HTR-8/SVneo (cell line): ENCODE results near the gene TCEAL7.
"Not testable (repeated sequence)": the region's sequence is repeated elsewhere in the genome, so short reads cannot be mapped to it uniquely, and the experiment has no call there.

Experiments
- DNase-seq: peaks from one replicate; pipeline ENCODE4 v3.0.0; 2011; ENCODE audit warnings: low spot score, mixed read lengths; ENCODE audit not compliant: insufficient read length
- FAIRE-seq: peaks from 2 replicates; lab custom pipeline; 2011; peaks lifted over from hg19 to GRCh38; lab: Jason Lieb, UNC

TCEAL7 gene

GRCh38 chrX:103329991-103330390, at the start of gene TCEAL7:
Gene TCEAL7 (plus strand): TSS chrX:103330239. CDS start chrX:103331404, 1,165 bp downstream.
- FAIRE-seq (no peak), DNase-seq (peak; percentile 32)

GRCh38 chrX:103293118-103293517, 36.9 kb upstream of the TCEAL7 start:
- FAIRE-seq: no peak

GRCh38 chrX:103304705-103305104, 25.3 kb upstream of the TCEAL7 start:
- FAIRE-seq: no peak
- DNase-seq: no peak

More at GRCh38 chrX:103293118-103293517, 36.9 kb upstream of the TCEAL7 start:
- no peak for DNase-seq

DNA sequence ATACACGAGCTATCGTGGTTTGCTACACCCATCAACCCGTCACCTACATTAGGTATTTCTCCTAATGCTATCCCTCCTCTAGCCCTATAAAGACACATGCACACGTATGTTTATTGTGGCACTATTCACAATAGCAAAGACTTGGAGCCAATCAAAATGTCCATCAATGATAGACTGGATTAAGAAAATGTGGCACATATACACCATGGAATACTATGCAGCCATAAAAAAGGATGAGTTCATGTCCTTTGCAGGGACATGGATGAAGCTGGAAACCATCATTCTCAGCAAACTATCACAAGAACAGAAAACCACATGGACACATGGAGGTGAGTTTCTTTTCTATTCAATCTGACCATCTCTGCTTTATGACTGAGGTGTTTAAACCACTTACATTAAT, 24.4 kb upstream of the TCEAL7 start:
- FAIRE-seq, DNase-seq: not testable (repeated sequence)

- no peak for FAIRE-seq
Observed at GRCh38 chrX:103309860-103310554, 20.0 kb upstream of the TCEAL7 start.

GRCh38 chrX:103310555-103311398, 19.3 kb upstream of the TCEAL7 start, which contains the start of gene BEX2:
Gene BEX2 (minus strand): TSS chrX:103310990. CDS start chrX:103309976, 1,014 bp downstream.
- FAIRE-seq: no peak
- peak; percentile 41 for DNase-seq

More at GRCh38 chrX:103309860-103310554, 20.0 kb upstream of the TCEAL7 start:
- DNase-seq: no peak

DNA sequence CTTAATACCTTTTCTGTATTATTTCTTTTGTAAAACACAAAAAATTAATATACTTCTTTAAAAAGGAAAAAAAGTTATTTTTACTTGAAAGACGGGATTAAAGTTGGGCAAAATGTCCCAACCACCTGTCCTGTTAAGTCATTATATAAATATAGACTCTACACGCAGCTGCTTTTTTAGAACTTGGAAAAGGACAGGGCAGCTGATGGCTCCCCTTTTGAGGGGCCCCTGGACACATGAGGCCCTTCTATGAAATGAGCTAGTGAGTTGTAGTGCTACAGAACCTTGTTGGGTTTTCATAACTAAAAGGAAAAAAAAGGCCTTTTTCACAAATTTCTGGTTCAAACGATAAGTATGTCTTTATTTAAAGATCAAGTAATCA, 18.6 kb upstream of the TCEAL7 start:
- FAIRE-seq: no peak
- no peak for DNase-seq

DNA sequence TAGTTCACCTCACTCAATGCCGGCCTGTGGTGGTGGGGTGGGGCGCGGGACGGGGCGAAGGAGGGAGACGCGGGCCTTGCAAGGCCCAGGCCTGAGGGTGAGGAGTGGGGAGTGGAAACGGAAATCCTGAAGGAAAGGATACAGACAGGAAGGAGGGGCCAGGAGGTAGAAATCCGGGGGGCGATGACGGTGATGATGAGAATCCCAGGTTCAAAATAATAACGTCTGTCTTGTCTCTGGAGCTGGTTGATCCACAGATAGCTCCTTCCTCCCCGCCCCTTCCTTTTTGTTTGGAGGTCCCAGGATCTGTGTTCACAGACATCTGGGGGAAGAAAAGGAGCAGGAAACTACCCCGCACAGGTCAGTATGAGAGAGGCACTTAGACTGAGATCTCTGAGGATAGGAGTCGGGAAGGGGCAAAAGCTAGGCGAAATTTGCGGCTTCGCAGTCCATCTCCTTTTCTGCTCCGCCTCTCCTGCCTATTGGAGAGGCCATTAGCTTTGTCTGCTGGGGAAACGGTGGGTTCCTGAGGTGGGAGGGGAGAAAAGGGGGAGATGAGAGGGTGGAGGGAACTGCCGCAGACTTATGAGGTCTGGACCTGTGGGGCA, 746 bp downstream of the TCEAL7 start:
- DNase-seq (no peak), FAIRE-seq (no peak)

GRCh38 chrX:103338663-103339062, 8.6 kb downstream of the TCEAL7 start:
- no peak for DNase-seq
- FAIRE-seq: no peak

GRCh38 chrX:103343105-103343504, 13.1 kb downstream of the TCEAL7 start:
- FAIRE-seq: no peak

GRCh38 chrX:103344606-103345005, 14.6 kb downstream of the TCEAL7 start:
- DNase-seq (no peak), FAIRE-seq (no peak)

More at GRCh38 chrX:103343105-103343504, 13.1 kb downstream of the TCEAL7 start:
- DNase-seq: no peak

DNA sequence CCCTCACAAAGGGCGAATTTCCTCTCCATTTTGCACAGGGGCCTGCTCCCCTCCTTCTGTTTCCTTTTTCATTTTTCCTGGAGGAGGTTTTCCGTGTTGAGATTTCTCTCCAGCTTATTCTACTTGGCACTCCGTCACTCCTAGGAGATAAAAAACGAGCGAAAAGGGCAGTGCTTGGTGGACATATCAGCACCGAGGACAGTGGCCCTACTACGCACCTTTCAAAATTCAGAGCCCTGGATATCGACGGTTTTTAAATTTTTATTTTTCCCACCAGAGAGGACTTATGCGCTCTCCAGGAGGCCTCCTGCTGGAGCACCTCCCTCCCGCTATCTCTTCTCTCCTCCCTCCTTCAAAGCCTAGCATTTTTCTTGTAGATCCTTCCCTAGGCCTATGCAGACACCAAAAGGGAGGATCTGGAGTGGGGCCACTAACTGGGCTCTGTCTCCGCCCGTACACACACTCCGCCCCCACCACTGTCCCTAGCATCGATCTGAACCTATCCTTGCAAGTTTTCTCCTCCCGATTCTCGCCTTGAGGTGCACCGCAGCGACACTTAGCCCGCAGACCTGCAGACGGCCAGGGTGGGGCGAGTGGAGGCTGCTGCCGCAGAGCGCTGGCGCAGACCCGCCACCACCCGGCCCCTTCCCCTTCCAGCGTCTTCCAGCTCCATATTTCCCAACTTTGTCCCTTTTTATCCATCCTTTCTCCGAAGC, 17.8 kb downstream of the TCEAL7 start:
- FAIRE-seq (no peak), DNase-seq (no peak)

DNA sequence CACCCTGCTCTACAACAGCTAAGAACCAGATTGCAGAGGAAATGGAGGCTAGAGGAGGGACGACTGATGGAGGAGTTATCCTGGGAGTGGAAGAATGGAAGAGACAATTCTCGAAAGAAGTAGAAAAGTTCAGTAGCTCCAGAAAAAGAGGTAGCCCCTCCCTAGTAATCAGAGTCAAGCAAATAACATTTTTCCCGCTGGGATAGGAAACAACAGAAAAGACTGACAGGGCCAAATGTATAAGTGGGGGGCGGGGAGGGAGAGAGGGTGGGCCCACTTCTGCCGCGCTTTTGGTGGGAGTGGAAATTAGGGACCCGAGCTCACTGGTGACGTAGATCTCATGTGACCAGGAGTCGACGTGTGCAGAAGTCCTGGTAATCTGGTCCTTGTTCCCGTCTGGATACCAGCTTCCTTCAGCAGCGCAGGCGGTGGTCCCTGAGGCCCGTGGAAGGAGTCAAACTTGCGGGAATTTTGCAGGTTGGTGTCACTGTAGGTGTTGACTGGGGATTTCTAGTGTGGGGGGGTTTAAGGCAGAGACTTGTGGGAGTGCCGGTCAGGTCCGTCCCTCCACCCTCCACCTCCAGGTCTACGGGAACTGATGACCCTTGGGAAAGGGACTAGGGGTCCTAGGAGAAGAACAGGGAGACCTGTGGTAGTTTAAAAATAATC, 26.2 kb downstream of the TCEAL7 start, which contains the start of gene TCEAL9:
Gene TCEAL9 (plus strand): TSS at position 377 of the 669 bp plus-strand sequence. CDS start 1,179 bp downstream, outside the sequence.
- DNase-seq (peak; percentile 30), FAIRE-seq (no peak)

DNA sequence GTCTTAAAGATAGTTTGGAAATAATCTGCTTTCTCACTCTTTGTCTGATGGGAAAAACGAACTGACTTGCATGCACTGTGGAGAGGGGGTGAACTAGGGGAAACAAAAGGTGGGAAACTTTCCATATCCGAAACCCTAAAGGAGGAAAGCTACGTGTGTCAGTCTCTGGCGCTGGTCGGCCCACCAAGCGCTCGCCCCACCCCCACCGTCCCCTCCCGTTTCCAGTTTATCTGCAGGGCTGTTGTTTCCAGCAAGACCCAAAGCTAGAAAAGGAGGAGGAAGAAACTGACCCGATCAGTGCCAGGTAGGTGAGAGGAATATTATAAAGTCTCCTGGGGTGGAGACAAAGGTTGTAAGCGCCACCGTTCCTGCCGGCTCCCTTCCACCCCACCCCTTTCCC, 26.8 kb downstream of the TCEAL7 start:
- DNase-seq (no peak), FAIRE-seq (no peak)

DNA sequence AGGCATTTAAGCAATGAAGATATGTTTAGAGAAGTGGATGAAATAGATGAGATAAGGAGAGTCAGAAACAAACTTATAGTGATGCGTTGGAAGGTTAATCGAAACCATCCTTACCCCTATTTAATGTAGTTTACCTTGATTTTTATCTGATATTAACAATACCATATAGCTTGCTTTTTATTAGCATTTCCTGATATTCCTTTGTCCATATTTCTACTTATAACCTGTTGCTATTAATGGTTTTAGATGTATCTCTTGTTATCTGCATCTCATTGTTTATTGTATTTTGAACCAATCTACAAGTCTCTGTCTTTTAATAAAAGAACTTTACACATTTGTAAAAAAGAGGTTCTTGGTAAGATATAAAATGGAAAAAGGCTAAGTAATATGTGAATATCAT, 27.8 kb downstream of the TCEAL7 start:
- no peak for FAIRE-seq

GRCh38 chrX:103359605-103360004, 29.6 kb downstream of the TCEAL7 start:
- DNase-seq, FAIRE-seq: not testable (repeated sequence)

More for the DNA sequence above, 27.8 kb downstream of the TCEAL7 start:
- no peak for DNase-seq

DNA sequence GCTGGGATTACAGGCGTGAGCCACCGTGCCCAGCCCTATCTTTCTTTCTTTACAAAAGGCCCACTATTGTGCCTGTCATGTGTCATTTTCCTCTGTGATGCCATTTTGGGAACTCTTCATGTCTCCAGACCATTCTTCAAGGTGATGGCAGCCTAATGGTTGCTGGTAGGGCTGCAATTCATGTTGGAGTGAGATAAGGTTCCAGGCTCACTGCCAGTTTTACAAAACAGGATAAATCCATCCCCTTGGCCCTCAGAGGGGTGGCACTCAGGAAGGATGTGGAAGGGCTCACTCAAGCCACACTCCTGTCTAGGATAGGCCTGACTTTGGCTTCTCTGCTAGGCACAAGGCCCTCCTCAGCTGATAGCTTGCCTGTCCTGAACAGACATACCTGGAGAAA, 30.1 kb downstream of the TCEAL7 start:
- FAIRE-seq (no peak), DNase-seq (no peak)

GRCh38 chrX:103360916-103361315, 30.9 kb downstream of the TCEAL7 start:
- DNase-seq (no peak), FAIRE-seq (no peak)

GRCh38 chrX:103361798-103362197, 31.8 kb downstream of the TCEAL7 start:
- DNase-seq (no peak), FAIRE-seq (no peak)
